Uterus (tissue), 4 donors: ENCODE data around the gene TESK2. TPM values are rescaled to one million over a fixed set of nuclear protein-coding genes. Genes with fewer than 3 reads are reported as not detected.
A peak's percentile ranks its signal among the peaks of the same experiment; 100 is the strongest.

Experiments used
- DNase-seq, 2 donors: peaks; one replicate each; pipeline ENCODE4 v3.0.0-alpha.2; 2019 to 2020
- H3K27ac ChIP-seq, 2 donors: fragments of 200-600 bp; sonication (generic); 1 replicate in 1 of 2; 2 replicates in 1 of 2; pipeline ENCODE4 v1.5.1; 2016 to 2018
- H3K27me3 ChIP-seq, 2 donors: fragments of 200-600 bp; sonication (generic); one replicate each; pipeline ENCODE4 v1.5.1; 2018 to 2019; ENCODE audit warnings: control low read depth in 1 of 2
- H3K36me3 ChIP-seq, 2 donors: fragments of 200-600 bp; sonication (generic); one replicate each; pipeline ENCODE4 v1.5.1; 2019; ENCODE audit warnings: control low read depth in 1 of 2
- H3K4me1 ChIP-seq, 2 donors: fragments of 200-600 bp; sonication (generic); one replicate each; pipeline ENCODE4 v1.5.1; 2018 to 2019; ENCODE audit warnings: control low read depth in 1 of 2
- H3K4me3 ChIP-seq, 2 donors: fragments of 200-600 bp; sonication (generic); 1 replicate in 1 of 2; 2 replicates in 1 of 2; pipeline ENCODE4 v1.5.1; 2018 to 2019; ENCODE audit warnings: mild to moderate bottlenecking in 1 of 2
- H3K9me3 ChIP-seq, 2 donors: fragments of 200-600 bp; sonication (generic); one replicate each; pipeline ENCODE4 v1.5.1; 2019; ENCODE audit warnings: control low read depth in 1 of 2
- POLR2A ChIP-seq, 2 donors: fragments of 450-650 bp; IDR thresholded peaks; one replicate each; pipeline ENCODE4 v1.6.1; 2016; ENCODE audit warnings: antibody characterized with exemption in 2 of 2, mild to moderate bottlenecking in 1 of 2, moderate library complexity in 1 of 2
- intact Hi-C: fragments of 100-400 bp; cut with DNase I; formaldehyde crosslinking; loops from one replicate; pipeline ENCODE4 v1.15.1; 2023; ENCODE audit warnings: low total_unique reads
- total RNA-seq, 4 donors: library from RNA; depleted of rRNA in 3 of 4; stranded (reverse); fragments of >200 nt in 3 of 4; gene quantifications; one replicate each; pipeline versions ENCODE4 v1.1.0 to v1.2.4, GENCODE V29; 2014 to 2023
- TF ChIP-seq, protein P1 (sequence below), 4 experiments: fragments of 200-600 bp in 2 of 4; fragments of 450-650 bp in 2 of 4; sonication (generic) in 2 of 4; IDR thresholded peaks; one replicate each; pipeline ENCODE4 v1.5.1; 2016 to 2019; ENCODE audit warnings: antibody characterized with exemption in 4 of 4, mild to moderate bottlenecking in 2 of 4, moderate library complexity in 1 of 4
- donor health status: DM: yes; HTN: yes; CAD: no.

The TESK2 gene
- total RNA-seq, 4 donors from 2014 or later = 0.29 to 7.5 (median 2.1) TPM

DNA sequence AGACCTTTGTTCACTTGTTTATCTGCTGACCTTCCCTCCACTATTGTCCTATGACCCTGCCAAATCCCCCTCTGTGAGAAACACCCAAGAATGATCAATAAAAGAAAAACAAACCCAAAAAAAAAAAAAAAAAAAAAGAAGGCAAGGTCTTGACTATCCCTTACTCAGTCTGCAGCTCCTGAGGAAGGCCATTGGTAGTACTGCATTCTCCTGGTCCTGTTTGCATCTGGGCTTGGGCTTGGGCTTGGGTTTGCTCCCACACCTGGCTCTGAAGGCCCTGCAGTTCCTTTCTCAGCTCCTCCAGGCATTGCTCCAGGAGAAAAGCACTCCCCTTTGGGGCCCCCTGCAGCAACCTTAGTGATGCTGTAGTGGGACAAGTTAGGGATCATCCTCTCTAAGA, 7.3 kb upstream of the TESK2 start:
- intact Hi-C loops = loop anchor here (10.0 kb wide), 1 partner anchor 153 kb away; the partner anchor contains the start of genes MUTYH and TOE1
- Histone ChIP-seq H3K36me3 (no peaks in the 10 kb centered on the region), H3K4me1 (peaks cover 0 to 7% of the 10 kb centered on the region in 2 donors), H3K27me3 (no peaks in the 10 kb centered on the region), H3K4me3 (no peak overlapping the region), H3K27ac (no peak overlapping the region), H3K9me3 (no peaks in the 10 kb centered on the region)
- TF ChIP-seq POLR2A (IDR thresholded peaks at IDR 0.05) = no peak
- TF ChIP-seq, protein P1, sequence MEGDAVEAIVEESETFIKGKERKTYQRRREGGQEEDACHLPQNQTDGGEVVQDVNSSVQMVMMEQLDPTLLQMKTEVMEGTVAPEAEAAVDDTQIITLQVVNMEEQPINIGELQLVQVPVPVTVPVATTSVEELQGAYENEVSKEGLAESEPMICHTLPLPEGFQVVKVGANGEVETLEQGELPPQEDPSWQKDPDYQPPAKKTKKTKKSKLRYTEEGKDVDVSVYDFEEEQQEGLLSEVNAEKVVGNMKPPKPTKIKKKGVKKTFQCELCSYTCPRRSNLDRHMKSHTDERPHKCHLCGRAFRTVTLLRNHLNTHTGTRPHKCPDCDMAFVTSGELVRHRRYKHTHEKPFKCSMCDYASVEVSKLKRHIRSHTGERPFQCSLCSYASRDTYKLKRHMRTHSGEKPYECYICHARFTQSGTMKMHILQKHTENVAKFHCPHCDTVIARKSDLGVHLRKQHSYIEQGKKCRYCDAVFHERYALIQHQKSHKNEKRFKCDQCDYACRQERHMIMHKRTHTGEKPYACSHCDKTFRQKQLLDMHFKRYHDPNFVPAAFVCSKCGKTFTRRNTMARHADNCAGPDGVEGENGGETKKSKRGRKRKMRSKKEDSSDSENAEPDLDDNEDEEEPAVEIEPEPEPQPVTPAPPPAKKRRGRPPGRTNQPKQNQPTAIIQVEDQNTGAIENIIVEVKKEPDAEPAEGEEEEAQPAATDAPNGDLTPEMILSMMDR (IDR thresholded peaks at IDR 0.05) = no peak
- DNase-seq = no peak

DNA sequence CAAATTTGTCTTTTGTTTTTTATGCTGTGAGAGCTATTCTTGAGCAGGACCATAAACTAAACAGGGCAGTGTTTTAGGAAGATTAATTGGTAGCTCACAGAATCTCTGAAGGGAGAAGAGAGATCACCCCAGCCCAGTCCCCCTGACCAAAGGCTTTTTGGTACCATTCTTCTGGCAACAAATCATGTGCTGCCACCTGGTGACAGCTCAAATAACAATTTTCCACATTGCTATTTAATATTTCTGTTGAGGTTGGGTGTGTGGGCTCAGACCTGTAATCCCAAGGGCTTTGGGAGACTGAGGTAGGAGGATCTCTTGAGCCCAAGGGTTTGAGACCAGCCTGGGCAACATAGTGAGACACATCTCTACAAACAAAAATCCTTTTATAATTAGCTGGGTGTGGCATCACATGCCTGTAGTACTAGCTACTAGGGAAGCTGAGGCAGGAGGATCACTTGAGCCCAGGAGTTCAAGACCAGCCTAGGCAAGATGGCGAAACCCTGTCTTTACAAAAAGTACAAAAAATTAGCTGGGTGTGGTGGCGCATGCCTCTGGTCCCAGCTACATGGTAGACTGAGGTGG, 2.2 kb upstream of the TESK2 start:
- TF ChIP-seq POLR2A (IDR thresholded peaks at IDR 0.05) = no peak
- TF ChIP-seq, protein P1 (IDR thresholded peaks at IDR 0.05) = peak; percentile 31 to 66 (median 36)
- peak in 1 of 2 donors; percentile 34 for DNase-seq

DNA sequence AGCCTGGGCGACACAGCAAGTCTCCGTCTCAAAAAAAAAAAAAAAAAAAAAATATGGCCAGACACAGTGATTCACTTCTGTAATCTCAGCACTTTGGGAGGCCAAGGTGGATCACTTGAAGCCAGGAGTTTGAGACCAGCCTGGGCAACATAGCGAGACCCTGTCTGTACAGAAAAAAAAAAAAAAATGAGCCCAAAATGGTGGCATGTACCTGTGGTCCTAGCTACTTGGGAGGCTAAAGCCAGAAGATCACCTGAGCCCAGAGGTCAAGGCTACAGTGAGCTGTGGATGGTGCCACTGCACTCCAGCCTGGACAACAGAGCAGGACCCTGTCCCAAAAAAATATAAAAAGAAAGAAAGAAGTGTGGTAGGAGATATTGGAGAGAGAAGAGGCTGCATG, 1.7 kb upstream of the TESK2 start:
- Histone ChIP-seq H3K4me3 (no peak overlapping the region), H3K27me3 (no peaks in the 10 kb centered on the region), H3K4me1 (no peaks in the 10 kb centered on the region), H3K27ac (no peak overlapping the region), H3K36me3 (no peaks in the 10 kb centered on the region), H3K9me3 (no peaks in the 10 kb centered on the region)
- TF ChIP-seq POLR2A (IDR thresholded peaks at IDR 0.05) = no peak
- TF ChIP-seq, protein P1 (IDR thresholded peaks at IDR 0.05) = no peak
- DNase-seq = no peak
- intact Hi-C loops = loop anchor here (10.0 kb wide), 1 partner anchor 148 kb away; the partner anchor contains the start of genes MUTYH and TOE1

More for the DNA sequence above, 2.2 kb upstream of the TESK2 start:
- H3K27me3 ChIP-seq = no peaks in the 10 kb centered on the region
- H3K27ac ChIP-seq = no peak overlapping the region
- no peaks in the 10 kb centered on the region for H3K9me3 ChIP-seq
- no peaks in the 10 kb centered on the region for H3K4me1 ChIP-seq
- intact Hi-C loops = loop anchor here (10.0 kb wide), 1 partner anchor 148 kb away; the partner anchor contains the start of genes MUTYH and TOE1
- H3K36me3 ChIP-seq = no peaks in the 10 kb centered on the region
- no peak overlapping the region for H3K4me3 ChIP-seq

DNA sequence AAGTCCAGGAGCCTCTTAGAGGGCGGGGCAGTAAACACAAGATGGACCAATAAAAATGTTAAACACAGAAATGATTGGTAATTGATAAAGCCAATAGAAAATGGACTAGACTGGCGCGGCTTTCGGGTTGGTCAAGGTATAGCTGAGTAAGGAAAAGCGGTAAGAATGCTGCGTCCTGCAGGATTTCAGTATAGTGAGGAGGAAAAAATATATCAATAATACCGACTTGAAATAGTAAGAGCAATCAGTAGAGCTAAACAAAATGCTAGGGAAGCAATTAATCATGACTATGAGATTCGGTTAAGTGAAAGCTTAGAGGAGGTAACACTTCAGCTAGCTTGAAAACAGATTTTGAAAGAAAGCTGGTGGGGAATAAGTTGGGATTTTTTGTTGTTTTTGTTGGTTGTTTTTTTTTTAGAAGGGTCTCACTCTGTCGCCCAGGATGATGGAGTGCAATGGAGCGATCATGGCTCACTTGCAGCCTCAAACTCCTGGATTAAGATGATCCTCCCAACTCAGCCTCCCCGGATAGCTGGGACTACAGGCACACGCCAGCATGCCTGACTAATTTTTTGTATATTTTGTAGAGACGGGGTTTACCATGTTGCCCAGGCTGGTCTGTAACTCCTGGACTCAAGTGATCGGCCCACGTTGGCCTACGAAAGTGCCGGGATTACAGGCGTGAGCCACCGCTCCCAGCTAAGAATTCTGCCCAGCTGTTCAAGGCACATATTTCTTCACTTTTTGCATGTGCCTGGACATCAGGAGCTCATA, 711 bp upstream of the TESK2 start:
- intact Hi-C loops = loop anchor here (10.0 kb wide), 1 partner anchor 147 kb away; the partner anchor contains the start of genes MUTYH and TOE1
- H3K27me3 ChIP-seq = no peaks in the 10 kb centered on the region

More for the DNA sequence above, 711 bp upstream of the TESK2 start:
- no peaks in the 10 kb centered on the region for H3K4me1 ChIP-seq
- no peak for DNase-seq
- H3K36me3 ChIP-seq = no peaks in the 10 kb centered on the region
- H3K27ac ChIP-seq = peak overlapping the region; percentile 52 to 63
- TF ChIP-seq, protein P1 (IDR thresholded peaks at IDR 0.05) = no peak
- no peaks in the 10 kb centered on the region for H3K9me3 ChIP-seq
- peak overlapping the region; percentile 52 to 73 for H3K4me3 ChIP-seq
